IMR-90 (cell line): ENCODE data around the gene TNFSF9. TPM values are rescaled to one million over a fixed set of nuclear protein-coding genes. Genes with fewer than 3 reads are reported as not detected.

Experiments
- ATAC-seq: fragments of 200-7000 bp; cut with Tn5 transposase; 2 replicates; pipeline ENCODE4 v1.9.1; 2020; ENCODE audit warnings: low read depth, mild to moderate bottlenecking, moderate library complexity
- BruUV-seq: library from RNA; stranded (reverse); fragments of 400-500 nt; replicated peaks from 2 replicates; lab custom pipeline; 2021; lab: Mats Ljungman, UMichigan
- CTCF ChIA-PET: fragments of 300-600 bp; formaldehyde crosslinking; extraction: SDS; loops from one replicate; lab custom pipeline; 2021; ENCODE audit warnings: antibody characterized with exemption; lab: Yijun Ruan, JAX
- POLR2A ChIA-PET: fragments of 300-600 bp; sonication (Branson Sonifier 250); formaldehyde crosslinking; loops from one replicate; lab custom pipeline; 2022; ENCODE audit warnings: antibody characterized with exemption; ENCODE audit not compliant: unreplicated experiment; lab: Charles Lee
- DNase-seq: peaks from one replicate; pipeline ENCODE4 v3.0.0; 2013
- H2AFZ ChIP-seq: replicated peaks from 2 replicates; pipeline ENCODE3; 2013; ENCODE audit warnings: low read length, mild to moderate bottlenecking; ENCODE audit not compliant: poor library complexity
- H2AK5ac ChIP-seq: 2 replicates; pipeline ENCODE4 v1.6.1; 2013; ENCODE audit warnings: low read depth, low read length, inconsistent platforms
- H2AK9ac ChIP-seq: replicated peaks from 2 replicates; pipeline ENCODE3; 2013; ENCODE audit warnings: mild to moderate bottlenecking, low read depth, low read length, moderate library complexity; ENCODE audit not compliant: poor library complexity
- H2BK120ac ChIP-seq: 2 replicates; pipeline ENCODE4 v1.6.1; 2013; ENCODE audit warnings: low read depth, low read length, inconsistent platforms
- H2BK15ac ChIP-seq: 3 replicates; pipeline ENCODE4 v1.6.1; 2013; ENCODE audit warnings: low read depth, low read length, inconsistent platforms
- H2BK20ac ChIP-seq: 2 replicates; pipeline ENCODE4 v1.6.1; 2013; ENCODE audit warnings: low read depth, mild to moderate bottlenecking, inconsistent platforms, low read length, moderate library complexity
- H2BK5ac ChIP-seq: 2 replicates; pipeline ENCODE4 v1.6.1; 2013; ENCODE audit warnings: mild to moderate bottlenecking, low read depth, low read length, inconsistent platforms; ENCODE audit not compliant: poor library complexity, severe bottlenecking
- H3K14ac ChIP-seq: replicated peaks from 2 replicates; pipeline ENCODE4 v1.6.1; 2013; ENCODE audit warnings: low read depth, low read length, inconsistent platforms
- H3K18ac ChIP-seq: 2 replicates; pipeline ENCODE4 v1.6.1; 2013; ENCODE audit warnings: low read depth, low read length, control low read depth
- H3K23ac ChIP-seq: 2 replicates; pipeline ENCODE4 v1.6.1; 2013; ENCODE audit warnings: low read depth, low read length, inconsistent platforms
- H3K27ac ChIP-seq: 2 replicates; pipeline ENCODE4 v1.5.1; 2013; ENCODE audit warnings: mild to moderate bottlenecking, control low read depth, low read length; ENCODE audit not compliant: insufficient read depth
- H3K27me3 ChIP-seq: 2 replicates; pipeline ENCODE4 v1.6.1; 2013; ENCODE audit warnings: low read length; ENCODE audit not compliant: control insufficient read depth, insufficient read depth
- H3K36me3 ChIP-seq: 2 replicates; pipeline ENCODE4 v1.6.1; 2013; ENCODE audit warnings: low read length, mixed read lengths; ENCODE audit not compliant: control insufficient read depth, insufficient read depth
- H3K4ac ChIP-seq: 2 replicates; pipeline ENCODE4 v1.6.1; 2013; ENCODE audit warnings: low read depth, low read length, inconsistent platforms
- H3K4me1 ChIP-seq: 2 replicates; pipeline ENCODE4 v1.6.1; 2013; ENCODE audit warnings: low read length, mixed read lengths; ENCODE audit not compliant: control insufficient read depth, insufficient read depth
- H3K4me2 ChIP-seq: 2 replicates; pipeline ENCODE4 v1.6.1; 2013; ENCODE audit warnings: low read depth, mild to moderate bottlenecking, control low read depth, low read length, moderate library complexity
- H3K4me3 ChIP-seq: 2 replicates; pipeline ENCODE4 v1.5.1; 2013; ENCODE audit warnings: low read depth, mild to moderate bottlenecking, control low read depth, low read length, moderate library complexity; ENCODE audit not compliant: insufficient read depth
- H3K56ac ChIP-seq: 2 replicates; pipeline ENCODE4 v1.6.1; 2013; ENCODE audit warnings: low read length, inconsistent platforms; ENCODE audit not compliant: insufficient read depth; ENCODE audit errors: extremely low read depth
- H3K79me1 ChIP-seq, 2 experiments: 2 replicates each; pipeline ENCODE4 v1.6.1; 2013; ENCODE audit warnings: low read length in 2 of 2, inconsistent platforms in 1 of 2, low read depth in 1 of 2
- H3K9ac ChIP-seq: 2 replicates; pipeline ENCODE4 v1.6.1; 2013; ENCODE audit warnings: low read depth, low read length, control low read depth
- H3K9me1 ChIP-seq: 2 replicates; pipeline ENCODE4 v1.6.1; 2013; ENCODE audit warnings: low read length, inconsistent platforms; ENCODE audit not compliant: insufficient read depth
- H3K9me3 ChIP-seq: 2 replicates; pipeline ENCODE4 v1.6.1; 2013; ENCODE audit warnings: low read length; ENCODE audit not compliant: control insufficient read depth, insufficient read depth
- H4K20me1 ChIP-seq: 2 replicates; pipeline ENCODE4 v1.6.1; 2013; ENCODE audit warnings: low read length, inconsistent platforms; ENCODE audit not compliant: insufficient read depth
- H4K5ac ChIP-seq: 2 replicates; pipeline ENCODE4 v1.6.1; 2013; ENCODE audit warnings: mild to moderate bottlenecking, low read depth, low read length, control low read depth
- H4K8ac ChIP-seq, 2 experiments: 2 replicates each; pipeline ENCODE4 v1.6.1; 2013; ENCODE audit warnings: low read depth in 2 of 2, low read length in 2 of 2, control low read depth in 1 of 2, inconsistent platforms in 1 of 2
- H4K91ac ChIP-seq: 2 replicates; pipeline ENCODE4 v1.6.1; 2013; ENCODE audit warnings: low read depth, low read length, inconsistent platforms; ENCODE audit not compliant: insufficient read depth
- CEBPB ChIP-seq: IDR thresholded peaks from 2 replicates; pipeline ENCODE4 v1.6.1; 2012; ENCODE audit warnings: low read depth, low read length, improper control_type of control experiment
- FOS ChIP-seq: fragments of 150-350 bp; IDR thresholded peaks from 2 replicates; pipeline ENCODE4 v1.6.1; 2016; ENCODE audit warnings: low read depth, low read length
- MAFK ChIP-seq: IDR thresholded peaks from 2 replicates; pipeline ENCODE4 v1.6.1; 2012; ENCODE audit warnings: low read depth, low read length, improper control_type of control experiment
- WGBS, 2 experiments: methylation state at CpG; one replicate each; pipeline versions ENCODE4 v1.1.5 to v1.1.7; 2013; ENCODE audit warnings: missing lambda C conversion rate in 2 of 2; ENCODE audit not compliant: insufficient read length in 1 of 2; ENCODE audit errors: extremely low coverage in 2 of 2; 5-methylcytosine and 5-hydroxymethylcytosine counted together
- dilution Hi-C: fragments of 300-500 bp; cut with HindIII; formaldehyde crosslinking; loops from one replicate; pipeline ENCODE4 v1.14.3; 2018; ENCODE audit warnings: low sequenced_read_pairs; ENCODE audit not compliant: unreplicated experiment
- in situ Hi-C: fragments of 300-500 bp; cut with MboI; formaldehyde crosslinking; loops from 3 replicates; pipeline ENCODE4 v1.14.3; 2019; ENCODE audit warnings: low sequenced_read_pairs, inconsistent platforms, mixed read lengths
- intact Hi-C: fragments of 100-400 bp; cut with micrococcal nuclease; formaldehyde crosslinking; loops from 2 replicates; pipeline ENCODE4 v1.10.0; 2022
- polyA plus RNA-seq, 3 experiments: library from polyadenylated mRNA; depleted of rRNA; stranded (reverse); fragments of >200 nt; gene quantifications; 2 replicates each; pipeline ENCODE4 v1.2.3, GENCODE V29; 2012; ENCODE audit warnings: low replicate concordance in 1 of 3
- total RNA-seq: library from RNA; depleted of rRNA; stranded (reverse); fragments of >200 nt; gene quantifications from 2 replicates; pipeline ENCODE4 v1.2.3, GENCODE V29; 2012

The TNFSF9 gene
- total and polyA plus RNA-seq, 2 of the 4 experiments (the other 2 are of a cell fraction) = 0.10 TPM; not detected in 1

DNA sequence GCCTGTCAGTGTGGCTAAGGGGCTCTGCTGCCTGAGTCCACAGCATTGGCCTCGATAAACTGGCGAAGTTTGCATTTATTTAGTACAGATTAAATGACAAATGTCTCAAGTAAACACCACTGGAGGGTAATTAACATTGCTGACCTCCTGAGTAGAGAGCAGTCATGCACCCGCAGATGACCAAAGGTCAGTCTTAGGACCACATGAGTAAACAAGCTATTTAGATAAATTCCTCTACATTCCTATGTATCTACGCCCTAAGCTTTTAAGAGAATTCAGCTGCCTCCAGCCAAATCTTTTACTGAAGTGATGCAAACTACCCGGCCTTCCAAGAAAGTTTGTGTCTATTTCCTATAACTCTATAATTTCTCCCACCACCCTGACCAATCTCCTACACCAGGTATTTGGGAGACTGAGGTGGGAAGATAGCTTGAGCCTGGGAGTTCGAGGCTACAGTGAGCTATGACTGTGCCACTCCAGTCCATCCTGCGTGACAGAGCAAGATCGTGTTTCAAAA, 37.2 kb downstream of the TNFSF9 start:
- no TSS peak for BruUV-seq
- Histone ChIP-seq H2AK9ac (no peak overlapping the region), H3K4me2 (no peak overlapping the region), H2AFZ (no peak overlapping the region), H2BK5ac (no peak overlapping the region), H3K4me3 (no peak overlapping the region), H3K4ac (no peak overlapping the region), H2BK20ac (no peak overlapping the region), H4K8ac (no peak overlapping the region), H3K18ac (no peak overlapping the region), H2BK120ac (no peak overlapping the region), H2BK15ac (no peak overlapping the region), H3K9me3 (peaks cover 5% of the 10 kb centered on the region; the same call in 1 of the 2 replicates), H2AK5ac (no peak overlapping the region), H3K4me1 (no peaks in the 10 kb centered on the region), H3K23ac (no peak overlapping the region), H4K5ac (no peak overlapping the region), H3K9me1 (no peaks in the 10 kb centered on the region), H3K56ac (no peak overlapping the region), H3K79me1 (no peaks in the 10 kb centered on the region), H3K27ac (no peak overlapping the region), H4K91ac (no peak overlapping the region), H3K14ac (no peak overlapping the region), H3K36me3 (no peaks in the 10 kb centered on the region), H4K20me1 (no peaks in the 10 kb centered on the region), H3K27me3 (no peaks in the 10 kb centered on the region), H3K9ac (no peak overlapping the region)
- dilution Hi-C loops (no loop called here), intact Hi-C loops (no loop called here), in situ Hi-C loops (no loop called here)
- ATAC-seq (no peak), DNase-seq (no peak)
- ChIA-PET CTCF (no interaction called here), POLR2A (no interaction called here)
- WGBS, 2 experiments = no CpG with 5 or more reads among the region's 8 CpGs
- no peak for TF ChIP-seq MAFK
- TF ChIP-seq FOS = no peak
- TF ChIP-seq CEBPB = no peak
